Activated naive CD4-positive, alpha-beta T cell (primary cell): ENCODE results near the gene SPIN1.

Experiments
- DNase-seq, 4 experiments: peaks; one replicate each; lab custom pipeline; 2025; lab: John Stamatoyannopoulos, UW

SPIN1 gene

DNA sequence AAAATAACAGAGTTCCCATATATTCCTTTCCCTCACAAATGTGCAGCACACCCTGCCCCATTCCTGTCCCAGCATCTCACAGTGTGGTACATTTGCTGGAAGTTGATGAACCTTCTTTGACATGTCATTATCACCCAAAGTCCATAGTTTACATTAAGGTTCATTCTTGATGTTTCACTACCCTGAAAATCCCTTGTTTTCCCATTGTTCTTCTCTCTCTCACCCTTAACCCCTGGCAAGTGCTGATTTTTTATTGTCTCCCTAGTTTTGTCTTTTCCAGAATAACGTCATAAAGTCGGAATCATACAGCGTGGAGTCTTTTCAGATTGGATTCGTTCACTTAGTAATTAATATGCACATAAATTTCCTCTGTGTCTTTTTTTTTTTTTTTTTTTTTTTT lies 48.1 kb downstream of the SPIN1 start:
- no peak for DNase-seq

DNA sequence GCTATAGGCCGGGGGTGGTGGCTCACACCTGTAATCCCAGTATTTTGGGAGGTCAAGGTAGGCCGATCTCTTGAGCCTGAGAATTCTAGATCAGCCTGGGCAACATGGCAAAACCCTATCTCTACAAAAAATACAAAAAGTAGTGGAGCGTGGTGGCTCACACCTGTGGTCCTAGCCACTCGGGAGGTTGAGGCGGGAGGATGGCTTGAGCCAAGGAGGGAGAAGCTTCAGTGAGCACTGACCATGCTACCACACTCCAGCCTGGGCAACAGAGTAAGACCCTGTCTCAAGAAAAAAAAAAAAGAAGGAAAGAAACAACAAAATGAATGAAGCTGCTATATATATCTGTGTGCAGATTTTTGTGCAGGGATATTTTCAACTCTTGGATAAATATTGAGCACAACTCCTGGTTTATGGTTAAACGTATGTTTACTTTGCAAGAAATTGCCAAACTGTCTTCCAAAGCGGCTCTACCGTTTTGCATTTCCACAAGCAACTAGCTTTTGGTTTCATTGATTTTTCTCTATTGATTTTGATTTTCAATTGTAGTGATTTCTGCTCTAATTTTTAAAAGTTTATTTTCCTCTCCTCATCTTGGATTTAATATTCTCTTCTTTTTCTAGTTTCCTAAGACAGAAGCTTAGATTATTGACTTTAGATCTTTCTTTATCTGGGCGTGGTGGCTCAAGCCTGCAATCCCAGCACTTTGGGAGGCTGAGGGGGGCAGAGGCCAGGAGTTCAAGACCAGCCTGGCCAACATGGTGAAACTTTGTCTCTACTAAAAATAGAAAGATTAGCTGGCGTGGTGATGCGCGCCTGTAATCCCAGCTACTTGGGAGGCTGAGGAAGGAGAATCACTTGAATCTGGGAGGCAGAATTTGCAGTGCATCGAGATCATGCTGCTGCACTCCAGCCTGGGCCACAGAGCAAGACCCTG lies 49.2 kb downstream of the SPIN1 start:
- no peak for DNase-seq

DNA sequence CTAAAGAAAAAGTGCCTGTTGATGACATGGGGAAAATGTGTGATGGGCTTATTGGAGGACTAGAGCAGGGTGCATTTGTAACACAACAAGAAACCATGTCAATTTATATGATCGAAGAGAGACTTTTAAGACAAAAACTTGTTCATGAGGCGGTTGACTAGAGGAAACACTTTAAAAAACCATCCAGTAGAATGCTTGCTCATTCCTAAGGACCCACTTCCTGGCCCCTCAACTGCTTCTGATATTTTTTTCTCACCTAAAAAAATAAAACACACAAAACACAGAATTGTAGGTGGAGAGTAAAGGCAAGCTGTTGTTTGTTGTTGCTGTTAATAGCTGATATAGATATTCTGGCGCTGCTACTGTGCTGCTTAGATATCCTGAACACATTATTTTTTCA lies 50.6 kb downstream of the SPIN1 start:
- no peak for DNase-seq

DNA sequence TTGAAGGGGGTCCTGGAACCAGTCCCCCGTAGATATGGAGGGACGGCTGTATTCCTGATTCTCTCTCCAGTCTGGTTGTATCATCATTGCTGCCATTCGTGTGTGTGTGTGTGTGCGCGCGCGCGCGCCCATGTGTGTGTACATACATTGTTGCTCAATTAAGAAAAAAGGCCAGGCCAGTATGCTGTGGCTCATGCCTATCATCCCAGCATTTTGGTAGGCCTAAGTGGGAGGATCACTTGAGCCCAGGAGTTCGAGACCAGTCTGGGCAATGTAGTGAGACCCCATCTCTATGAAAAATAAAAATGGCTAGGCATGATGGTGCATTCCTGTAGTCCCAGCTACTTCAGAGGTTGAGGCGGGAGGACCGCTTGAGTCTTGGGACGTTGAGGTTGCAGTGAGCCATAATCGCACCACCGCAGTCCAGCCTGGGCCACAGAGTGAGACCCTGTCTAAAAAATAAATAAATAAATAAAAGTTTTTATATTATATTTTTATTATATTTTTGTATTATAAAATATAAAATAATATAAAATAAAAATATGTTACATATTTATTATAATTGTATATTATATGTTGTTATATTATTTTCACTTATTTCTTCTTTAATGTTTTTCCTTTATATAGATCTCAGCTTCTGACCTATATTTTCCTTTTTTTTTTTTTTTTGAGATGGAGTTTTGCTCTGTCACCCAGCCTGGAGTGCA lies 53.2 kb downstream of the SPIN1 start:
- no peak for DNase-seq

DNA sequence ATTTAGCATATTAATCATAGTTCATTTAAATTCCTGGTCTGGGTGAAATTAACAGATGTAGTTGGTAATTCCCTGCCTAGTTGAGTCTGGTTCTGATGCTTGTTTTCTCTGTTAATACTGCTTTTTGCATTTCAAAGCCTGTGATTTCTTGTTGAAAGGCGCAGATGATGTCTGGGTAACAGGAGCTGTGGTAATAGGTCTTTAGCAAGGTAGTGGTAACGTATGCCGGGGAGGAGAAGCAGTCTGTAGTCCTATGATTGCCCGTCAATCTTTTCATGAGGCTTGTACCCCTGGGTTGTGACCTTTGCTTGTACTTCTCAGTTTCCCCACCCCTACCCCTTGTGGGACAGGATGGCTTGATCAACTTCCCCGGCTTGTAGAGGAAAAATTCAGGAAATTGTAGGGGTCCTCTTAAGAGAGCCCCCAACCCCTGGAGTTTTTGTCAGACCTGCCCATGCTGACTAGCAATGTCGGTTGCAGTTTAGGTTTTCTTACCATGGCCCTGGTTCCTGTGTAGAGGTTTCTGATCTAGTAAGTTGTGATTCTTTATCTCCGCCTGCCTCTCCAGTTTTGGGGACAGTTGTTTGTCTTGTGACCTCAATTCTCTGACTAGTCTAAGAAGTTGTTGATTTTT lies 55.4 kb downstream of the SPIN1 start:
- no peak for DNase-seq

DNA sequence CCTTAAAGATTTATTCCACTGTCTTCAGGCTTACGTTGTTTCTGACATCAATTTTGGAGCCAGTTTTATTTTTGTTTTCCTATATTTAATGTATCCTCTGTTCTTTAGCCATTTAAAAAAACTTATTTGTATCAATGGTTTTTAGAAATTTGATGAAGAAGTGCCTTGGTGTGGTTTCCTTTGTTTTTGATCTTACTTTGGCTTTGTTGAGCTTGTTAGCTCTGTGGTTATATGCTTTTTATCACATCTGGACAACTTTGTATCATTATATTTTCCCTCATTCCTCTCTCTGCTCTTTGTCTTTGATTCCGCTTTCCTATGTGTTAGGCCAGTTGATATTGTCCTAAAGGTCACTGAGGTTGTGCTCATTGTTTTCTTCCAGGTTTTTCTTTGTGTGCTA lies 58.5 kb downstream of the SPIN1 start:
- DNase-seq: no peak

DNA sequence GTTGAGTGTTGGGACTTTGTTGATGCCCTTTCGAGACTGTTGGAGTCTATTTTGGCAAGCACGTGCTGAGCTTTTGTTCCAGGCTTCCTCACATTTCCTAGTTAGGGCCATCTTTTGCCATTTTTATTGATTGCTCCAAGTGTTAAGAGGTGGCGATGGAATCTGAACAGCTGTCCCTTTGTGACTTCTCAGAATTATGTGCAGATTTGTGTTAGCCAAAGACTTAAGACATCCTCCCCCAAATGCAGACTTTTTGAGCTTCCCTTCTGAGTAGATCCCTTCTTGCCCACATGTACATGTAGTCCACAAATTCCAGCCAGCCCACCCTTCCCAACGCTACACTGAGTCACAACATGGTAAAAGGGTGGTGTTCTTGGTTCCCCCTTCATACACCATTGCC lies 59.2 kb downstream of the SPIN1 start:
- DNase-seq: no peak

DNA sequence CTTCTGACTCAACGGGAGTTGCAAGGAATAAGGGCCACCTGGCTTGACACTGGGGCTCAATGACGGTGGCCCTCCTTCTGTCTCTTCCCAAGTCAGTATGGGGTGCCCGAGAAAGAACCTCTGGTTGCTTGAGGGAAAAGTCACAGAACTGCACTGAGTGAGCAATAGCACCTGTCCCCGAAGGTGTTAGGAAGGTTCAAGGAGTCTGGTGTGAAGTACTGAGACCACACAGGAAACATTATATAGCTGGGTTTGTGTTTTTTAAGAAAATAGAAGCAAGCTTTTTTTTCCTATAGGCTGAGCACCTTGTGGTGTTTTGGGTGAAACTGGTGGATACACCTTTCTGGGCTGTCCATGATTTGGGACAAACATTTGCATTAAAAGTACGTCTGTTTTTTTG lies 62.9 kb downstream of the SPIN1 start:
- DNase-seq: no peak

DNA sequence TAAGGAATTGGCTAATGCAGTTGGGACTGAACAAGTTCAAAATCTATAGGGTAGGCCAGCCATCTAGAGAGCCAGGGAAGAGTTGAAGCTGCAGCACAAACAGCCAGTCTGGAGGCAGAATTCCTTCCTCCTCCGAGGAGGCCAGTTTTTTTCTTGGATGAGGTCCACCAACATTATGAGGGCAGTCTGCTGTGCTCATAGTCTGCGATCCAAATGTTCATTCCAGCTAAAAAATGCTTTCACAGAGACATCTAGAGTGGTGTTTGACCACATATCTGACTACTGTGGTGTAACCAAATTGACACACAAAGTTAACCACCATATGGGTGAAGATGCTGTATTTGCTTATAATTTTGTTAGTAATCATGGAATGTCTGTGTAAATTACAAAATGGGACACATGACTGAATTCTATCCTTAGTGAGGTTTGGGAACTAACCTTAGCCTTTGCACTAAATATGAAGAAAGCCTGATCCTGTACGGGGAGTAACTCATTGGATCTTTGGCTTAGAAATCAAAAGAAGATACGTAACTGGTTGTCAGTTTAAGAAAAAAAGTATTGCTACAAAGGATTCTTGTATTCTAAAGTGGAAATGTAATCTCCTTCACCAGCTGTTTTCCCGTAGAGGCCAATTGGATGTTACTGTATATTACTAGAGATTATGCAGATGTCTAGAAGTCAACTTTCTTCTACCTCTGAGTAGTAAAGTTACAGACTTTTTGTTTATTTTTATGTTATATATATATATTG lies 70.6 kb downstream of the SPIN1 start:
- DNase-seq: no peak

DNA sequence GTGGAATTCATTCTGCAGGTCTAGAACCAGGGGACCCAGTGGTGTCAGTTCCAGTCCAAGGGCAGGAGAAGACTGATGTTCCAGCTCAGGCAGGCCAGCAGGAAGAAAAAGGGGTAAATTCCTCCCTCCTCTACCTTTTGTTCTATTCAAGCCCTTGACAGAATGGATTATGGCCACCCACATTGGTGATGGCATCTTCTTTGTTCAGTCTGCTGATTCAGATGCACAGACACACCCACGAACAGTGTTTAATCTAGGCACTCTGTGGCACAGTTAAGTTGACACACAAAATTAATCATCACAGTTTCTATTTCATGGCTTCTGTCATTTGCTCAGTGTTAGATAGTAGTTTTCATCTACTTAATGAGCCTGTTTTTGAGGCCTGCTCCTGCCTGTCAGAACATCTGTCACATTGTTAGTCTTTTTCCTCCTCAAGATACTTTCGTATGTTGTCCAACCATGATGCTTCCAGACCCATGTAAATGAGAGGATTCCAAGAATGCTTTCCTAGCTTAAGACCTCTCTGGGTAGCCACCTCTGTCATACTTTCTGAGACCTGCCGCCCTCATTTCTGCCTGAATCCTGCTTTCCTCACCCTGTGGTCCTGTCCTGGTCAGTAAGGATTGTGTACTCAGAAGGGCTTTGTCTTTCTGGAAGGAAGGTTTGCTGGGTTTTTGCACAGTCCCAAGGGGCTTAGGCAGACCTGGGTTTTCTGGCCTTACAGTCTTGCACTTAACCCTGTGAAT lies 72.5 kb downstream of the SPIN1 start:
- no peak for DNase-seq

DNA sequence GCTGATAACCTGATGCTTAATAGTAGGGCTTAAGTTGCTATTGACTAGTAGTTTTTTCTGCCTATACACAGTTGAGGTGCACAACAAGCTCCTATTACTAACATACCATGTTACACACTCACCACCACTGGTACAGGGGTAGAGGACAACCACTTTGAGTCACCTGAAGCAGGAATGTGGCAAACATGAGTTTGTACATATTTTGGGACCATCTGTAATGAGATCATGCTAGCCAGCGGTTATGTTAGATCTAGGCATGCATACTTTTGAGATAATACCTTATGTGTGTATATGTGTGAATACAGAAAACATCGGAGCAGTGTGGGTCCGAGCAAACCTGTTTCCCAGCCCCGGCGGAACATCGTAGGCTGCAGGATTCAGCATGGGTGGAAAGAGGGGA lies 73.9 kb downstream of the SPIN1 start:
- no peak for DNase-seq

DNA sequence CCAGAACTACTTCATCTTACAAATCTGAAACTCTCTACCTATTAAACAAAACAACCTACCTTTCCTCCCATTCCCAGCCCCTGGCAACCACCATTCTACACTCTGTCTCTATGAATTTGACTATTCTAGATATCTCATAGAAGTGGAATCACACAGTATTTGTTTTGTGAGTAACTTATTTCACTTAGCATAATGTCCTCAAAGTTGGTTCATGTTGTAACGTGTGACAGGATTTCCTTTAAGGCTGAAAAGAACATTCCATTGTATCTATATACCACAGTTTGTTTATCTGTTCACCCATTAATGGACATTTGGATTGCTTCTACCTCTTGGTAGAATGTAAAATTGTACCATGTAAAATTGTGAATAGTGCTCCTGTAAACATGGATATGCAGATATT lies 76.6 kb downstream of the SPIN1 start:
- no peak for DNase-seq

DNA sequence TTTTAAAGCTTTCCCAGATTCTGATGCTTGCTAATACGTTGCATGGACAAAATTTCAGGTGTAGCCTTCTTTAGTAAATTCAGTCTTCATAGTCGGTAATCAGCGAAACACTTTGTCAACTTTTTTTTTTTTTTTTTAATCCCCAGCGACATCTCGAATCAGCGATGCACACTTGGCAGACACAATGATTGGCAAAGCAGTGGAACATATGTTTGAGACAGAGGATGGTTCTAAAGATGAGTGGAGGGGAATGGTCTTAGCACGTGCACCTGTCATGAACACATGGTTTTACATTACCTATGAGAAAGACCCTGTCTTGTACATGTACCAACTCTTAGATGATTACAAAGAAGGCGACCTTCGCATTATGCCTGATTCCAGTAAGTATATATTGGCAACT lies 80.0 kb downstream of the SPIN1 start:
- no peak for DNase-seq

DNA sequence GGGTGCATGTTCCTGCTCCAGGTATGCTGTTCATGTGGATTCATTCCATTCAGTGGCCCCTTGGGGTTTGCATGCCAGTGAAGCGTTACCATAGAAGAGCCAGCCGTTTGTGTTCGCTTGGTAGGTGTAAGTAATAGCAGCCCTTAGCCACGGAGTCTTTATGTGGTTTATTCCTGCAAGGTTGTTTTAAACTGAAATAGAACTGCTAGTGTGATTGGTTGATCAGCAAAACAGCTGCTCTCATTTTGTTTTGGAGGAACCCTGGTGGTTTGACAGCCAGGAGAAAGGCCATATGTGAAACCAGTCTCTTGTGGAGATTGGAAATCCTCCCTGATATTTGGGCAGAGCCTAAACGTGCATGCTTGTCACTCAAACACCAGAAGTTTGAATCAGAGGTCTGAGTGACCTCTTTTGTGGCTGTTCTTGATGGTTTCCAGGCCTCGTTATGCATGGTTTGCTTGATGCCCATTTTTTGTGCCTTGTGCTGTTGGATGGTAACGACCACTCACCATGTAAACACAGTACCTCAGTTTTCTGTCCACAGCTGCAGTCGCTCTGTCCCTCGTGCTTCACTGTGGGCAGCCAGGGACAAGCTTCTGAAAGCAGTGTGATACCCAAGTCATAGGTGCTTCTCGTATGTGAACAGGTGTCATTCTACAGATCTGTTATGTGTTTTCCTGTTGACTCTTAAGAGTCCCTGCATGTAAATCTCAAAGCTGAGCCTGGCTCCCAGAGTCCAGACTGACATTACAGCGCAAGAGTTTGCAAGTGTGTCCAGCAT lies 88.4 kb downstream of the SPIN1 start:
- DNase-seq: no peak

DNA sequence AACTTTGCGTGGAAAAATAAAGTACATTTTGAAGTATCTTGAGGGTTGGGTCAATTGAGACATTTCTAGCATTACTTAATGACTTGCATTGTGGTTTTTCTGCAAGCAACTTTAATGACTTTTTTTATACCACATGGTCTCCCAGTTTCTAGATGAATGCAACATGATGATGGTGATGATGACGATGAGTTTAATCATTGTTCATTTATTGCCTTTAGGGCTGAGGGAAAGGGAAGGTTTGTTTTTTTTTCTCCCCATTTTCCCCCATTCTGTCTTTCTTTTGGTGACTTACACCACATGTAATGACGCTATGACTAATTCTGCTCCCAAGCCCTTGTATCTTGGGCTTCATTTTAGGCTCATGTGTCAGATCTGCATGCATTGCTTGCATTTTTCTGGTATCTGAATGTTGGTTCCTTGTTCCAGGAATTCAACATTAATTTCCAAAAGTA lies 89.1 kb downstream of the SPIN1 start:
- no peak for DNase-seq

DNA sequence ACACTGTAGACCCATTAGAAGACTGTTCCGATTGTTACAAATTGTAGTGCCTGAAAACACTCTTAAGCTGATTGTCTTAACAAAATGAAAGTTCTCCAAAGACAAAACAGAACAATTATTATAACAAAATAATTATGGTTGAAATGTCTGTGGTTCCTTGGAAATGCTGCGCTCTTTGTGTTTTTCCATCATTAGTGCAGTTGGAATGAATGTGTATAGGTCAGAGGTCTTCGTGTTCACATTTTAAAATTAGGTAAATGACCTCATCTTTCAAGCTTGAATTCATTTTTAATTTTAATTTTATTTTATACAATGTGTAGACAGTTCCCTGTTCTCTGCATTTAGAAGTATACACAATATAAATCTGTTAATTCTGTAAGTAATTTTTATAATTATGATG lies 90.0 kb downstream of the SPIN1 start:
- no peak for DNase-seq

DNA sequence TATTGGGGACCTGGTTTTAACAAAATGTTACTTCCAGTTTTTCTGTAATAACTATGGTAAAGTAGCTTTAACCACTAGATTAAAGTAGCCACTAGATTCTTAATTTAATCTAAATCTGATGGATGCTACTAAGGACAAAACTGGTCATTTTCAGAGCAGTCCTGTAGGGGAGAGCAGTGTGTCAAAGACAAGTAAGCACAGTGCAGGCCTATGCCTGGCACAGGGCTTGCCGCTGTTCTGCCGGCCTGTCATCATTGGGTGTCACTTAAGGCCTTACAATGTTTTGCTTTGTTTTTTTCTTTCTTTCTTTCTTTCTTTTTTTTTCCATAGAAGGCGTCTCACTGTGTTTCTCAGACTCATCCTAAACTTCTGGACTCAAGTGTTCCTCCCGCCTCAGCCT lies 93.7 kb downstream of the SPIN1 start:
- DNase-seq: no peak

DNA sequence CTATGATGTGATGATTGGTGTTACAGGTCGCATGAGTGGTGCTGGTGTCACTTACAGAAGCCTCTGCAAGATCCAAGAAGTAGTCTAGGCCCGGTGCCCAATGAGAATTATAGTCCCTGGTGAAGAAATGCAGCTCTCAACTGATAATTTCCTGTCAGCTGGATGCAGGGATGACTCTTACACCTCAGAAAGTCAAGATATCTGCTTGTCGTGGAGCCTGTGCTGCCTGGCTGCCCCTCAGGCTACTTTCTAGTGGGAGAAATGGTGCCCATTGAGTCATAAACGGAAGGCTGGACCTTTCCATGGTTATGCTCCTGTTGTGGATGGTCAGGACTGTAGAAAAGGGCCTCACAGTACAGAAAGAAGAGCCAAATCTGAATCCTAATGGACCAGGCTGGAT lies 99.9 kb downstream of the SPIN1 start:
- no peak for DNase-seq

DNA sequence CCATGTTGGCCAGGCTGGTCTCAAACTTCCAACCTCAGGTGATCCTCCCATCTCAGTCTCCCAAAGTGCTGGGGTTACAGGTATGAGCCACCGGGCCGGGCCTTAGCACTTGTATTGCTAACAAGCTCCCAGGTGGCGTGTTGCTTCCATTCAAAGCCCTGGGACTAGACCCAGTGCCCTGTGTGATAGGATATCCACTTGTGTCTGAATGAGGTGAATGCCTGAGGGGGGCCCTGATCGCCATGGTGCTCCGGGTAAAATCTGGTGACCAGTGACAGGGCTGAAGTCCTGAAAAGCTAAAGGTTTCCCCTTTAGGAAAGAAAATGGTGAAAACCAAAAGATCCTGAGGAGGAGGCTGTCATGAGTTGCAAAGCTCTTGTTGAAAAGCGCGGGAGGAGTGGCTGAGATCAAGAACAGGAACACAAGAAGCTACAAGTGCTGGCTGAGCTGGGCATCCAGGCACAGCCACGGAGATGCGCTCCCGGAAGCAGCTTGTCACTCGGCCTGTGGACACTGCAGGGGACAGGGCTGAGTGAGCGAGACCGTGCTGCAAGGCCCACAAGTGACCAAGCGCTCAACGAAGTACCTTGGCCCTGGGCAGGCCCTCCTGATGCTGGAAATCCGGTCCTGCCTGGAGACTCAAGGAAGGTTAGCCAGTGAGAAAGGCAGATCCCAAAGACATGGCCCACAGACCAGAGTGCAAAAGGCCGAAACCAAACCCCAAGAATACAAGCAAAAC lies 106.9 kb downstream of the SPIN1 start:
- DNase-seq: no peak

DNA sequence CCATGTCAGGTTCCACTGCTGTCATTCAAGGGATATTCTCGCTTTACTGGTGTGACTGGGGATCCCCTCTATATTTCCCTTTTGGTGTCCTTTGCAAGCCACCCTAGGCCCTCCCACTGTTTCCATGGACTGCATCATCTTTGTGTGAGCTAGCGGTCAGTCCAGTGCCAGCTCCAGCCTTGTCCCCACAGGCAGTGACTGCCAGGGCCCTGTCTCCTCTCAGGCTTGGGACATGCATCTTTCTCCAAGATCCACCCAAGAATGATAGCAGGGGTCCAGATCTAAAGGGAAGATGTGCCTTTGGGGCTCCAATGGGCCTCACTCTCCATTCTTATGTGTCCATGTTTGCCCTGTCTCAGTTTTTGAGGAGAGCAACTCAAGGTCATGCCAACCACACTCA lies 109.0 kb downstream of the SPIN1 start:
- DNase-seq: no peak
